Bronchial epithelial cell (primary cell): ENCODE data around the gene LCA5. TPM values are rescaled to one million over a fixed set of nuclear protein-coding genes. Genes with fewer than 3 reads are reported as not detected.

Source experiments
- DNase-seq: peaks from one replicate; pipeline ENCODE4 v3.0.0-alpha.2; 2010; ENCODE audit warnings: low read depth
- FAIRE-seq: peaks from 2 replicates; lab custom pipeline; 2011; peaks lifted over from hg19 to GRCh38; lab: Jason Lieb, UNC
- H3K27me3 ChIP-seq: 2 replicates; pipeline ENCODE4 v1.5.1; 2011; ENCODE audit warnings: low read length; ENCODE audit not compliant: control insufficient read depth, insufficient read depth
- H3K36me3 ChIP-seq: 2 replicates; pipeline ENCODE4 v1.5.1; 2011; ENCODE audit warnings: low read length; ENCODE audit not compliant: control insufficient read depth, insufficient read depth
- H3K4me3 ChIP-seq: 2 replicates; pipeline ENCODE4 v1.5.1; 2011; ENCODE audit warnings: mild to moderate bottlenecking, low read depth, low read length, control low read depth
- total RNA-seq: library from RNA; depleted of rRNA; stranded (reverse); fragments of >200 nt; gene quantifications from 2 replicates; pipeline ENCODE4 v1.2.1, GENCODE V29; 2014
- TF ChIP-seq, protein P1 (sequence below): IDR thresholded peaks from 2 replicates; pipeline ENCODE4 v1.5.1; 2011; ENCODE audit warnings: mild to moderate bottlenecking, moderate library complexity, low read length, control low read depth, inconsistent platforms; ENCODE audit not compliant: insufficient read depth, severe bottlenecking

Gene LCA5
- total RNA-seq, 1 donor from 2014 or later, result 2.9 TPM

- no peak for DNase-seq
- FAIRE-seq, result no peak
- Histone ChIP-seq H3K27me3 (no peaks in the 10 kb centered on the region), H3K36me3 (no peaks in the 10 kb centered on the region), H3K4me3 (no peak overlapping the region)
- TF ChIP-seq, protein P1, sequence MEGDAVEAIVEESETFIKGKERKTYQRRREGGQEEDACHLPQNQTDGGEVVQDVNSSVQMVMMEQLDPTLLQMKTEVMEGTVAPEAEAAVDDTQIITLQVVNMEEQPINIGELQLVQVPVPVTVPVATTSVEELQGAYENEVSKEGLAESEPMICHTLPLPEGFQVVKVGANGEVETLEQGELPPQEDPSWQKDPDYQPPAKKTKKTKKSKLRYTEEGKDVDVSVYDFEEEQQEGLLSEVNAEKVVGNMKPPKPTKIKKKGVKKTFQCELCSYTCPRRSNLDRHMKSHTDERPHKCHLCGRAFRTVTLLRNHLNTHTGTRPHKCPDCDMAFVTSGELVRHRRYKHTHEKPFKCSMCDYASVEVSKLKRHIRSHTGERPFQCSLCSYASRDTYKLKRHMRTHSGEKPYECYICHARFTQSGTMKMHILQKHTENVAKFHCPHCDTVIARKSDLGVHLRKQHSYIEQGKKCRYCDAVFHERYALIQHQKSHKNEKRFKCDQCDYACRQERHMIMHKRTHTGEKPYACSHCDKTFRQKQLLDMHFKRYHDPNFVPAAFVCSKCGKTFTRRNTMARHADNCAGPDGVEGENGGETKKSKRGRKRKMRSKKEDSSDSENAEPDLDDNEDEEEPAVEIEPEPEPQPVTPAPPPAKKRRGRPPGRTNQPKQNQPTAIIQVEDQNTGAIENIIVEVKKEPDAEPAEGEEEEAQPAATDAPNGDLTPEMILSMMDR, result no peak
Observed at GRCh38 chr6:79557673-79558467, 20.6 kb upstream of the LCA5 start.

DNA sequence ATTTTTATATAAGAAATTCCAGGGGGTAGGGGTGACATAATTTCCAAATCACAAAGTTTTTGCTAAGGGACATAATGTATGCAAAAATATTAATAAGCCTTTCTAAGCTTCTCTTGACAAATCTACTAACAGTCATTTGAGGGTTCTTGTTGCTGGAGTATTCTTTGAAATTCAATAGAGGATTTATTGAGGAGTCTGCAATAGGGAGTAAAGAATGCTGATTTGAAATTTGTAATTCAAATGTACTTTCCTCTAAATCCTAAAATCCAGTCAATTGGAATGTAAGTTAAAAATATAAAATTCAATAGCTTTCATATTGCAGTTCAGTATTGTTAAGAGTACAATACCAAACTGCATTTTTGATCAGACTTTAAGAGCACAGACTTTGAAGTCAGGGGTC lies 17.1 kb upstream of the LCA5 start:
- TF ChIP-seq, protein P1, result no peak
- FAIRE-seq, result no peak
- no peaks in the 10 kb centered on the region for H3K36me3 ChIP-seq
- DNase-seq, result no peak
- no peaks in the 10 kb centered on the region for H3K27me3 ChIP-seq
- H3K4me3 ChIP-seq, result no peak overlapping the region

DNA sequence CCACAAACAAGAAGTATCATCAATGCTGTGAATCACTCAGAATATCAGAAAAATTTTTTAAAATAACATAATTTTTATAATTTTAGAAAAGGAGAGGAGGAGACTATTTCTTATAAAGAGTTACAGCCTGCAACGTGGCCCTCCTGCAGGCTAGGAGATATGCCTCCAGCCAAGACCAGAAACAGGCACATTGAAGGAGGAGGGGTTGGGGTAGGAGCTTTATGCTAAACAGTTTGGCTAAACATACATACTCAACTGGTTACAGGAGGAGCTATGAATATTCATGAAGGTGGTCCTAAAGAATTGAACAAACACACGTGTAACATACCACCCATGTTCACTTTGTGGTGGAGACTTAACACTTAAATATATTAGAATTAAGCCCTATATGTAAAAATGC lies 14.2 kb upstream of the LCA5 start:
- no peak overlapping the region for H3K4me3 ChIP-seq
- DNase-seq (no peak), FAIRE-seq (no peak)
- no peaks in the 10 kb centered on the region for H3K36me3 ChIP-seq
- H3K27me3 ChIP-seq, result no peaks in the 10 kb centered on the region
- TF ChIP-seq, protein P1, result no peak

- DNase-seq (no peak), FAIRE-seq (no peak)
- H3K4me3 ChIP-seq, result no peak overlapping the region
- H3K36me3 ChIP-seq, result no peaks in the 10 kb centered on the region
- H3K27me3 ChIP-seq, result no peaks in the 10 kb centered on the region
- TF ChIP-seq, protein P1, result no peak
Observed at GRCh38 chr6:79548304-79548703, 11.1 kb upstream of the LCA5 start.

DNA sequence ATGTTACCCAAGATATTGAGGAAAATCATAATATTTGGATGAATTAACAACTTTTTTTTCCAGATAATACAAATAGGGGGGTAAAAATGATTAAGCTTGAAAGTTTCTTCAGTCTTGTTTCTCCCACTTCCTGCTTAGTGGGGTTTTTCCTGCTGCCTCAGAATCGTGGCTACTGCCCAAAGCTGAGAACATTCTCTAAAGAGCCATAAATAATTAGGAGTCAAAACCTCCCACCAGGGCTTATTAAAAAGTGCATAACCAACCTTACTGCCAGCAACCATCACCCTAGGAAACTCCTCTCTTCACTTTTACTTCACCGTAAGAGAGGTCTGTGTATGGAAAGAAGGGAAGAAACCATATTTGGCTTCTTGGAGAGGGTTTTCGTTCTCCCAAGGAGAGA lies 9.0 kb upstream of the LCA5 start:
- Histone ChIP-seq H3K36me3 (no peaks in the 10 kb centered on the region), H3K4me3 (no peak overlapping the region), H3K27me3 (no peaks in the 10 kb centered on the region)
- TF ChIP-seq, protein P1, result no peak
- peak; percentile 11 for DNase-seq
- no peak for FAIRE-seq
